ENCODE results near the gene VPREB3. TPM values are rescaled to one million over a fixed set of nuclear protein-coding genes. Genes with fewer than 3 reads are reported as not detected.

Gene VPREB3
- total and polyA plus RNA-seq, 2 of the 8 experiments (the other 6 are each of a cell fraction or from before 2014, with no cell fraction given), result 0.52 to 4.6 TPM

DNA sequence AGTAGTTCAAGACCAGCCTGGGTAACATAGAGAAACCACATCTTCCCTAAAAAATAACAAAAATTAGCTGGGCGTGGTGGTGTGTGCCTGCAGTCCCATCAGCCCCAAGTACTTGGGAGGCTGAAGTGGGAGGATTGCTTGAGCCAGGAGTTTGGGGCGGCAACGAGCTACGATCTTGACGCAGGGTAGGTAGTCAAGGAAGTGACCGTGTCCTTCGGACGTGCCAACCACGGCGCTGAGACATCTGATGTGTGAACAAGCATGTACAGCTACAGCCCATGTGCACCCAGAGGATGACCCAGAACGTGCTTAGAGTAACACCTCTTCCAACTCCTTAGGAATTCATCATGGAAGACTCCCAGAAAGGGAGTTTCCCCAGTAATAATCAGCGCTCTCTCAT, 42.0 kb downstream of the VPREB3 start:
- no peak overlapping the region for H3K4me3 ChIP-seq (ENCODE audit: extremely low read depth in 1 of 4, insufficient read depth in 2 of 4, low read depth in 3 of 4, low read length in 4 of 4)
- no peak overlapping the region for H4K5ac ChIP-seq (ENCODE audit: insufficient read length, low read depth, low read length)
- no peak overlapping the region; the same call in 1 of the 2 replicates for H4K8ac ChIP-seq (ENCODE audit: extremely low read depth, insufficient read depth, low read length)
- no peak overlapping the region for H2BK120ac ChIP-seq (replicated peaks; ENCODE audit: low read depth, low read length)
- H2BK20ac ChIP-seq (ENCODE audit: low read length), result no peak overlapping the region
- ChIA-PET POLR2A (ENCODE audit: partially characterized antibody) (interaction anchor here (0.7 to 1.2 kb wide), 2 partner anchors 55 to 66 kb away, joined by 3 read pairs; no protein-coding TSS in a partner anchor), CTCF (ENCODE audit: partially characterized antibody) (interaction anchor here (0.7 to 1.7 kb wide), 9 partner anchors 17 to 782 kb away, joined by 3 to 6 read pairs (median 3); no protein-coding TSS in a partner anchor)
- no peak overlapping the region for H3K56ac ChIP-seq (replicated peaks; ENCODE audit: insufficient read length, low read depth, low read length)
- no peaks in the 10 kb centered on the region for H3K9me3 ChIP-seq (ENCODE audit: insufficient read depth in 2 of 2, low read depth in 1 of 2, low read length in 1 of 2)
- H3K14ac ChIP-seq (ENCODE audit: insufficient read length), result no peak overlapping the region
- peaks cover 19 to 55% (median 37%) of the 10 kb centered on the region in 4 experiments for H3K36me3 ChIP-seq (ENCODE audit: control insufficient read depth in 2 of 4, insufficient read depth in 4 of 4, low read length in 3 of 4)
- H3K27ac ChIP-seq (ENCODE audit: low read depth, low read length), result no peak overlapping the region
- H2BK12ac ChIP-seq (ENCODE audit: low read depth, low read length), result no peak overlapping the region
- H3K18ac ChIP-seq (ENCODE audit: extremely low read depth, low read length), result no peak overlapping the region
- no peak overlapping the region for H2BK5ac ChIP-seq (ENCODE audit: low read depth, low read length)
- FAIRE-seq (no peak), DNase-seq (ENCODE audit: low read depth in 1 of 2, low spot score in 2 of 2) (no peak)
- no peak overlapping the region for H4K91ac ChIP-seq (replicated peaks; ENCODE audit: insufficient read length, low read length)
- no peak overlapping the region for H2AFZ ChIP-seq (ENCODE audit: low read length)
- H3K27me3 ChIP-seq (replicated peaks in 1 of 4; ENCODE audit: control insufficient read depth in 3 of 4, extremely low read depth in 1 of 4, insufficient read depth in 3 of 4, low read length in 3 of 4), result no peaks in the 10 kb centered on the region; a peak in 1 of 7 replicates
- peaks cover 0 to under 1% (median under 1%) of the 10 kb centered on the region in 4 experiments; a peak in 3 of 7 replicates for H3K4me1 ChIP-seq (replicated peaks in 1 of 4; ENCODE audit: control insufficient read depth in 3 of 4, insufficient read depth in 4 of 4, low read length in 3 of 4)
- H3K23ac ChIP-seq (ENCODE audit: insufficient read length), result no peak overlapping the region
- peaks cover 12% of the 10 kb centered on the region for H3K79me1 ChIP-seq (ENCODE audit: low read depth, low read length)
- WGBS, 2 experiments (ENCODE audit: extremely low coverage in 1 of 2, insufficient coverage in 1 of 2, insufficient read length in 1 of 2, insufficient replicate concordance in 2 of 2, low coverage in 1 of 2, low lambda C conversion rate in 2 of 2, missing lambda C conversion rate in 1 of 2), result 96% methylated on average over 12 of the region's 12 CpGs; no CpG with 5 or more reads in 1 of the 2 experiments
- H4K20me1 ChIP-seq (replicated peaks in 1 of 2; ENCODE audit: control insufficient read depth in 1 of 2, insufficient read depth in 2 of 2, low read length in 2 of 2), result peaks cover 2 to 9% of the 10 kb centered on the region in 2 experiments
- TF ChIP-seq SIRT6 (IDR thresholded peaks at IDR 0.05; ENCODE audit: low read length) (no peak), RXRA (IDR thresholded peaks at IDR 0.05; ENCODE audit: insufficient read depth, low read depth, low read length) (no peak), JUN (IDR thresholded peaks at IDR 0.05; ENCODE audit: low read depth, low read length) (no peak), CBX5 (IDR thresholded peaks at IDR 0.05; ENCODE audit: low read depth, low read length) (no peak), TBP (IDR thresholded peaks at IDR 0.05; ENCODE audit: low read depth, low read length) (no peak), RFX5 (IDR thresholded peaks at IDR 0.05; ENCODE audit: borderline replicate concordance, low read depth, low read length) (no peak), FOSL1 (IDR thresholded peaks at IDR 0.05; ENCODE audit: insufficient read depth, low read depth, low read length) (no peak), KDM1A (IDR thresholded peaks at IDR 0.05; ENCODE audit: borderline replicate concordance, low read length) (no peak), BCL11A (IDR thresholded peaks at IDR 0.05; ENCODE audit: low read depth in 2 of 2, low read length in 2 of 2) (no peak), ATF2 (IDR thresholded peaks at IDR 0.05; ENCODE audit: low read length) (no peak), SUZ12 (IDR thresholded peaks at IDR 0.05; ENCODE audit: low read length) (no peak), TAF1 (IDR thresholded peaks at IDR 0.05; ENCODE audit: low read depth, low read length) (no peak), EGR1 (IDR thresholded peaks at IDR 0.05; ENCODE audit: borderline replicate concordance, low read depth, low read length) (no peak)
- H2BK15ac ChIP-seq (ENCODE audit: low read length), result no peak overlapping the region
- H3K9ac ChIP-seq (replicated peaks in 1 of 4; ENCODE audit: extremely low read depth in 1 of 4, low read depth in 3 of 4, low read length in 3 of 4), result no peak overlapping the region
- H2AK5ac ChIP-seq (ENCODE audit: low read depth, low read length), result no peak overlapping the region
- H3K4ac ChIP-seq (replicated peaks; ENCODE audit: insufficient read length, low read depth, low read length), result no peak overlapping the region
- no peak overlapping the region for H3K4me2 ChIP-seq (ENCODE audit: insufficient read depth in 1 of 2, low read depth in 2 of 2, low read length in 2 of 2)
- H3K23me2 ChIP-seq (ENCODE audit: low read depth, low read length), result no peaks in the 10 kb centered on the region
- H3K79me2 ChIP-seq (ENCODE audit: control insufficient read depth in 1 of 2, insufficient read depth in 2 of 2, low read length in 2 of 2), result peaks cover 0 to 6% of the 10 kb centered on the region in 2 experiments; a peak in 1 of 4 replicates
